AG04449 (cell line): Measurements from ENCODE around the gene SLC6A20.

Experiments
- CTCF ChIA-PET: fragments of 350-600 bp; formaldehyde crosslinking; extraction: SDS; loops from one replicate; lab custom pipeline; 2021; ENCODE audit warnings: antibody characterized with exemption; lab: Yijun Ruan, JAX
- POLR2A ChIA-PET: fragments of 400-600, 350-600 bp; formaldehyde crosslinking; extraction: SDS; loops from one replicate; lab custom pipeline; 2020; ENCODE audit warnings: antibody characterized with exemption, inconsistent platforms; lab: Yijun Ruan, JAX
- DNase-seq: peaks from one replicate; pipeline ENCODE4 v3.0.0-alpha.2; 2010; ENCODE audit warnings: low read depth, low spot score
- H3K4me3 ChIP-seq: 2 replicates; pipeline ENCODE4 v1.5.1; 2011; ENCODE audit warnings: low read depth, mild to moderate bottlenecking, control low read depth, low read length
- CTCF ChIP-seq: IDR thresholded peaks from one replicate; pipeline ENCODE4 v1.5.1; 2011; ENCODE audit warnings: mild to moderate bottlenecking, moderate library complexity, low read length, control low read depth, inconsistent platforms; ENCODE audit not compliant: insufficient read depth; ENCODE audit errors: missing control alignments

SLC6A20 gene

GRCh38 chr3:45807133-45807532 is 10.8 kb upstream of the SLC6A20 start:
- DNase-seq: no peak

GRCh38 chr3:45806072-45806471 is 9.7 kb upstream of the SLC6A20 start:
- CTCF ChIA-PET: interaction anchor here (1.3 kb wide), 1 partner anchor 9 kb away, joined by 3 read pairs; the partner anchor contains the start of gene SLC6A20
- DNase-seq: no peak
- TF ChIP-seq CTCF: no peak
- H3K4me3 ChIP-seq: no peak overlapping the region
- POLR2A ChIA-PET: no interaction called here

More at GRCh38 chr3:45807133-45807532, 10.8 kb upstream of the SLC6A20 start:
- TF ChIP-seq CTCF: no peak
- POLR2A ChIA-PET: interaction anchor here (1.1 kb wide), 1 partner anchor 9 kb away, joined by 3 read pairs; no protein-coding TSS in a partner anchor
- CTCF ChIA-PET: interaction anchor here (1.2 to 1.4 kb wide), 2 partner anchors 19 to 296 kb away, joined by 3 to 4 read pairs; no protein-coding TSS in a partner anchor
- H3K4me3 ChIP-seq: no peak overlapping the region

DNA sequence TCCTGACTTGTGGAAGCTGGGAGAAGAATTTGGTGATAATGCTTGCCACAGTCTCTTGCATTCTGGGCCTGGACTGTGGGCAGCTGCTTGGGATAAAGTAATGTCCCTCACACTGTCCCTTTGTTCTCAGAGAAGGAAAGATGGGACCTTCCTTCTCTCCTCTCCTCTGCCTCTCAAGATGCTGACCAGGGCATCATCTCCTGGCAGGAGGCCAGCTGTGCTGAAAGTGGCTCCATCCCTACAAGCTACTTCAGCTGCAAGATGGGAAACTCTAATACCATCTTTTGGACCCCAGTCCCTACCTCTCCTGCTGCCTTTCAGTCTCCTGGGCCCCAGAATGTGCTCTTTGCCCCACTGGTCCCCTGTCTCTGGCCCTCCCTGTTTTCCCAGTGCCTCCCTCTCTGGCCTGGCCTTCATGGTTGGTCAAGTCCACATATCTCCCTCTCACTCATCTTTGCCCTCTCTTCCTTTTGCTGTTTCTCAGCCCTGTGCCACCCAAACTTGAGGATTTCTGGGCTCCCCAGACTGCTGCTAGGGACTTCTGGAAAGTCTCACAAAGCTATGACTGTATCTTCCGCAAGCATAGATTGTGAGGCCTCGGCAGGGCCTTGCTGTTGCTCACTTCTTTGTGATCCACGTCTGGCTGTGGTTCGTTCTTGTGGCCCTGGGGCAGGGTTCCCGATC is 7.1 kb upstream of the SLC6A20 start:
- ChIA-PET POLR2A (no interaction called here), CTCF (no interaction called here)
- TF ChIP-seq CTCF: no peak
- DNase-seq: no peak
- H3K4me3 ChIP-seq: no peak overlapping the region

GRCh38 chr3:45802146-45802545 is 5.8 kb upstream of the SLC6A20 start:
- no peak overlapping the region for H3K4me3 ChIP-seq
- ChIA-PET POLR2A (no interaction called here), CTCF (interaction anchor here (1.5 kb wide), 1 partner anchor 42 kb away, joined by 3 read pairs; no protein-coding TSS in a partner anchor)
- DNase-seq: no peak
- TF ChIP-seq CTCF: no peak

DNA sequence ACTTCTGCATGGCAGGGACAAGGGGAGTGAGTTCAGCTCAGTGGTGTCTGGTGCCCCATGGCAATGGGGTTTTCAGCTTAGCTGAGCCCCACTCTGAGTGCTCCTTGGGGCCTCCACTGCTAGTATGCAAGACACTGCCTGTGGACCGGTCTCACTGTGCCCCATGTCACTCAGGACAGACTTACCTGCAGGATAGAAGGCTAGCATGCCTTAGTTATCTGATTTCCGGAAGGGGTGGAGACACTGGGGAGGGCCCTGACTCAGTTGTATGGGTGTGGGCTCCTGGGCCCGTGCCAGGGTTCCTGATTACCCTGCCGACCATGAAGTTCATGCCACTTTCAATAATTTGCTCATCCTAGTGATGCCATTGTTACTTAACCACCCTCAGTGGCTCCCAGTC is 4.3 kb upstream of the SLC6A20 start:
- no peak for TF ChIP-seq CTCF

DNA sequence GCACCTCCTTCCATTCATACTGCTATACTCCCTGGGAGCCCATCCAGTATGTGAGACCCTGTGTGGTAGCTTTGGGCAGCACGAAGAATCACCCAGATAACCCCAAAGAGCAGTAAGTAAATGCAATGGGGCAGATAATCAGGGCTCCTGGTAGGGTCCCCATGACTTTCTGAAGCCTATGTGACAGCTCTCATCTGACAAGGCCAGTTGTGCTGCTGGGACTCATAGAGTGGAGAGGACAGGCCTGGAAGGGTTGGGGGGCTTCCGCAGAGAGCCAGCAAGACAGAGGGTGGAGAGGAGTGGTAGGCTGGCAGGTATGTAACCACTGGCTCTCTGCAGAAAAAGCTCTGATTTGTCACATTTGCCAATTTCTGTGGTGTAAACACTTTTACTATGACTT is 3.2 kb upstream of the SLC6A20 start:
- TF ChIP-seq CTCF: no peak
- POLR2A ChIA-PET: no interaction called here
- no peak for DNase-seq
- CTCF ChIA-PET: no interaction called here
- no peak overlapping the region for H3K4me3 ChIP-seq

More for the DNA sequence above, 4.3 kb upstream of the SLC6A20 start:
- DNase-seq: no peak
- ChIA-PET CTCF (no interaction called here), POLR2A (no interaction called here)
- H3K4me3 ChIP-seq: no peak overlapping the region
